SK-N-SH treated with all-trans-retinoic acid at 6 μM for 48 hours (cell line): ENCODE results near the gene LIPM.

Experiments used
- CSRNP3 ChIP-seq: fragments of 250-450 bp; sonication (Bioruptor Pico); IDR thresholded peaks from 2 replicates; pipeline ENCODE4 v1.5.1; 2021; ENCODE audit warnings: mild to moderate bottlenecking, moderate library complexity
- PATZ1 ChIP-seq: fragments of 250-450 bp; sonication (Bioruptor Pico); IDR thresholded peaks from 2 replicates; pipeline ENCODE4 v1.8.0; 2020; ENCODE audit warnings: mild to moderate bottlenecking, moderate library complexity, borderline replicate concordance

- TF ChIP-seq CSRNP3, result no peak
- TF ChIP-seq PATZ1 (CRISPR knock-in tag), result no peak
Measured at GRCh38 chr10:88787463-88787862, 15.1 kb upstream of the LIPM start.
